ENCODE results near the gene ATF6B.
"Not testable (repeated sequence)": the region's sequence is repeated elsewhere in the genome, so short reads cannot be mapped to it uniquely, and the experiment has no call there.

The ATF6B gene

DNA sequence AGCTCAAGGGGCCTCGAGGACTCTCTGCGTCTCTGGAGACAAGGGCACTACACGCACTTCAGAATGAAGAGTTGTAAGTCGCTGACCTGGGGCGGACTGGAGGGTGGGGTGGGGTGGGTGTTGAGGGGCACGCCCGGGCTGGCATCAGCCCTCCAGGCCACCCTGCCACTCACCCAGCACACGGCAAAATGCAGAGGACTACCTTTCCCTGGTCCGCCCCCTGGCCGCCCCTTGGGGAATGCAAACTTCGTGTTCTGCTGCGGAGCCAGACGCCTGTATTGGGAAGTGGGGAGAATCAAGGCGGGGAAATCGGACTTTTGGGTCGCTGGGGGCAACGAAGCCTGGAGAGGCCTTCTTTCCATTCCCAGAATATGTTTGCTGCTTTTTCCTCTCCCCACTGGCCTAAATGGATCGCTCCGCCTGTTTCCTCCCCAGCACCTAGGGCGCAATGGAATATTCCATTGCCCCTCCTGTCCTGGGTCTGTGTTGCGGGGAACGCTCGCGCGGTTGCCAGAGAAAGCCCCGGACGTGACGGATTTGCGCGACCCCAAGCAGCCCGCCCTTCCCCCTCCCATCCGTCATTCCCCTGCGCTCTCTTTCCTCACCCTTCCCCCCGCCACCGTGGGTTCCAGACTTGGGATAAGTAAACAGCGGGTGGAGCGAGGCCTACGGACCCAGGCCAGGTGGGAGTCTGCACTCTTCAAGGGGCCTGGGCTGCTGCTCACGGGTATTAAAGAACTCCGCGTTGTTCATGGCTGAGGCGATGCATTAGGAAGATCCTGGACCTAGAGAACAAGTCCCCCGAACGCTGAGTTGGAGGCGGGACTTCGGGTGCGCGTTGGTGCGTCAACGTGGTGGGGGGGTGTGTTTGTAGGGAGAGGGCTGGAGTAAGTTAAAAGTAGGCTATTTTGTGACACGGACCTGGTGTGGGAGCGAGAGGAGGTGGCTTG is 25.8 kb upstream of the ATF6B start, which contains the start of gene PPT2:
TSS of gene PPT2 (plus strand) at position 578 of the 950 bp plus-strand sequence. CDS start 454 bp downstream, outside the sequence.
- FAIRE-seq: no peak

DNA sequence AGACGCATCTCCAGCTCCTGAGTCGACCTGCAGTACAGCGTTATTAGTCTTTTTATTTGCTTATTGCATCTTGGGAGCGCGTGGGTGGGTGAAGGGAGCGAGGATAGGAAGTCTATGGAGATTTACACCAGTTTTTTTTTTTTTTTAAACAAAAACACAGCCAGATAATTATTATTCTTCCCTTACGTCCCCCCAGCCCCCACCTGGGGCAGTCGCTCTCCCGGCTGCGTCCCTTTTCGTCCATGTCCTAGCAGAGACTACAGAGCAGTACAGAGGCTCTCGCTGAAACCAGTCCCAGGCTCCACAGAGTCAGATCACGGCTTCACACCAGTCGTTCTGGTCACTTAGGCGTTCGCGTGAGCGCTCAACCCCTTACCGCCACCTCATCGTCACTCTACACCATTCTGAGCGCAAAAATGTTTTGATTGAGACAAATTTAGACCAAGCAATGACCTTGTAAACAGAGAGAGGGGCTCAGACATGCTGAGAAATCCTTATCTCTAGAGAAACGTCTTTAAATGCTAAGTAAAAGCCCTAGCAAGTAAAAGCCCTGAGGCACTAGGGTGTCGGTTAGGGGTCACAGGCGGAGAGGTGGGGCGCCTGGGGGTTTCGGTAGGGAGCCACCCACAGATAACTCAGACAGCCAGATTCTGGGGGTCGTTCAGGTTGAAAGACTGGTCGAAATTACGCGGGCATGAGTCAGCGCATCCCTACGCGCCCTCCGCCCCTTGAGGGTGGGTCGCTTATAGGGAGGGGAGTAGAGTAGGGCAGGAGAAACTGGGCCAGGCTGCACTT is 24.9 kb upstream of the ATF6B start:
- FAIRE-seq: no peak

DNA sequence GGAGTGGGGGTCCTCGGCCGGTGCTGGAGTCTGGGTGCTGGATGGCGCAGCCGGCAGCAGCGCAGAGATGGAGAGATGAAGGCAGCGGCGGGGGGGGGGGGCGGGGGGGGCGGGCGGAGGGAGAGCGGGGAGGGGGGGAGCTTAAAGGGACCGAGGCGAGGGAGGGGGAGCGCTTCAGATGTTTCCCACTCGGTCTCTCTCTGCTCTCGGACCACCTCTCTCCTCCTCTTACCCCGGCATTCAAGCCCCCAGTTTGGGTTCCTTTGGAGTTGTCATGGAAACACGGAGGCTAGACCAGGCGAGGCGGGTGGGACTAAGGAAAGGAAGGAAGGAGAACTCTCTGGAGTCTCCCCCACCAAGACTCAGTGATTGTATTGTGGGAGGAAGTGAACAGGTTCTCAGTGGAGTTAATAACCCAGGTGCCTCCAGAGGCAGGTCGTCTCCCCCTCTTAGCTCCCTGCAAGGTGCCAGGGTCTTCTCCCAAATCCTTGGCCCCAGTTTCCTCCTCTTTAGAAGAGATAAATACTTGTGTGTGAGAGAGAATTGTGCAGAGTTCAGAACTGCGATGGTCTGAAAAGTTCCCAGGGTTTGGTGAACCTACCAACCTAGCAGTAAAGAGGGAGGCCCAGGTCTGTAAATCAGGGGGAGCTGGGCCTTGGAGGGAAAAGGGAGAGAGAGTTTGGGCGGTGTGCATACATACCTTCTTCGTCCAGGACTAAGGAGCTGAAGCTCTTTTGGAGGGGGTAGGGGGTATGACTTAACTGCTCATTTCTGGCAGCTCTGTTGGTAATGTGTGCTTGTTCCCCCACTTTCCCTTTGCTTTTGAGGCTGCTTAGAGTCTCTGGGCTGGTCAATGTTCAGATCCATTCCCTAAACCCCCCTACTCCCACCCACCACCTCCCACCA is 24.1 kb upstream of the ATF6B start, which contains the start of gene PRRT1:
TSS of gene PRRT1 (minus strand) at position 77 of the 906 bp plus-strand sequence. CDS start 112 bp downstream, outside the sequence.
- FAIRE-seq: no peak

DNA sequence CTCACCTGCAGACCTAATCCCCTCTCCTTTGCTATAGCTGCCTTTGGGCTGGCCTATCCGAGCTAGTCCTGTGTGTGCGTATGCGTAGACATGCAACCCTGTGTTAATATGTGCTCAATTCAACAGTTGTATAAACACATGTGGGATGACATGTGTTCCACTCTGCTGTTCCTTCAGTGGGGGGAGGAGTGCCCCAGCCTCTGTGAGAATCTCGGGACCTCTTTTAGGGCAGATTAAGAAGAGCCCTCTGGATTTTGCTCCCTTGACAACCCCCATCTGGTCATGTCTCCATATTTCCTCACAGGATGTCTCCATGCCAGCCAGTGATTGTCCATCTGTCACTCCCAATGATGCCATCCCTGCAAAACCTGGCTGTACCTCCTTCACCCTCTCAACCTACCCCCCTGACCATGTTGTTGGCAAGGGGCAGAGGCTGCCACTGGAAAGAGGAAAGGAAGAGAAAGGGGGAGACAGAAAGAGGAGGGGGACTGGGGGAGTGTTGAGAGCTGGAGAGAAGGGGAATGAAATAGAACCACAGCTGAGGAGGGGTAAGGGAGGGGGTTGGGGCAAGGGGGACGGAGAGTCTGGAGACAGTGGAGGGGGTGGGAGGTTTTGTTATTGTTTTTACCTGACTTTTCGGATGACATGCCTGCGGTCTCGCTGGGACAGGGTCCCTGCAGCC is 23.3 kb upstream of the ATF6B start:
- FAIRE-seq: no peak

DNA sequence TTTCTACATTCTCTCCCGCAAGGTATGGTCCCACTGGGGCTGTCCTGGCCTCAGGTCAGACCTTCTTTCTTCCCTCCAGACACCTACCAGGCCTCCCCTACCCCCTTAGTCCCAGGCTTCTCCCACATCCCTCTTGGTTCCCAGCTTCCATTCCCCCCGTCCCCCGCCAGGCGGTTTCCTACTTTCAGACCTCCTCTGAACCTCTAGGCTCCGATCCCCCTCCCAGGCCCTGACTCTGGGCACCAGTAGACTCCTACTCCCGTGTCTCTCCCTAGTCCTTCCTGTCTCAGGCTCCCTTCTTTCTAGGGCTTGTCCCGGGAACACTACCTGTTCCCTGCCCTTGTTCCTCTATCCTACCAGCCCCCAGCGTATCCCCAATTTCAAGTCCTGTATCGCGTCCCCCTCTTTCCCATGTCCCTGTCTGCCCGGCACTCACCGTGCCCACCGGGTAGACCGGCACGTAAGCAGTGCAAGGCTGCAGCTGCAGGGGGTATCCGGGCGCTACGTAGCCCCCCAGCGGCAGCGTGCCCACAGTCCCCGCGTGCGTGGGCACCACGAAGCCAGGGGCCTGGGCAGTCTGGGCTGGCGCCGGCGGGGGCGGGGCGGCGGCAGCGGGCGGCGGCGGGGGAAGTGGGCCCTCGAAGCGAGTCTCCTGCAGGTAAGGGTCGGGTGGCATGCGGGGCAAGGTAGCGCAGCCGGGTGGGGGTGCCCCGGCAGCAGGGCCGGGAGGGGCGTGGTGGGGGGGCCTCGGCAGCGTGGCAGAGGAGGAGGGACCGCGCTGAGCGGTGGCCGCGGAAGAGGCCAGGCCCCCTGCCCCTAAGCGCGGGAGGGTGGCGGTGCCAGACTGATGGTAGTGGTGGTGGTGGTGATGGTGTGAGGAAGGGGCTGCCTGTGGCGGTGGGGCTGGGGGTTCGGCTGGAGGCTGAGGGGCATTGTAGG is 22.2 kb upstream of the ATF6B start:
- no peak for FAIRE-seq

DNA sequence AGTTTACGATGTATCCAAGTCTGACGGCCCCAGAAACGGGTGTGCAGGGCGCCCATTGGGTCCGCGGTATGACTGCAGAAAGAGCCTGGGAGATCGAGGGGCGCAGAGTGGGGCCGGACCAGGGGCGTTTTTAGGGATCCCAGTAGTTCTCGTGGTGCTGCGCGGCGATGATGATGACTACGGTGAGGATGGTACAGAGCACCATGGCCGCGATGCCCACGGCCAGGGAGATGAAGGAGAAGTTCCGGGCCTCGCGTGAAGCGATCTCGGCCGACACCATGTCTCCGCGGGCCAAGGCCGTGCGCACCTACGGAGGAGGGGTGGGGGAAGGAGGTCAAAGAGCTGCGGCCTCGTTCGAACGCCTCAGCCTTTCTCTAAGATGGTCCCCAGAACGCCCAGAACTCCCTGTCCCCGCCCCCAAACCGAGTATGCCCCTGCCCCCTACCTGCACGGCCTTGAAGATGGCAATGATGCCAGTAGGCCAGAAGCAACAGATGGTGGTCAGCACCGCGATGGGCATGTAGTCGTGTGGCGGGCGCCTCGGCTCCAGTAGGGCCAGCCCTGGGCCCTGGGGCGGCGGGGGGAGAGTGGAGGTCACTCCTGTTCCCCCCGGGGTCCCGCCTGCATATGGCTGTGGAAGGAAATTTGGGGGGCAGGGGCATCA is 21.2 kb upstream of the ATF6B start:
- no peak for FAIRE-seq

DNA sequence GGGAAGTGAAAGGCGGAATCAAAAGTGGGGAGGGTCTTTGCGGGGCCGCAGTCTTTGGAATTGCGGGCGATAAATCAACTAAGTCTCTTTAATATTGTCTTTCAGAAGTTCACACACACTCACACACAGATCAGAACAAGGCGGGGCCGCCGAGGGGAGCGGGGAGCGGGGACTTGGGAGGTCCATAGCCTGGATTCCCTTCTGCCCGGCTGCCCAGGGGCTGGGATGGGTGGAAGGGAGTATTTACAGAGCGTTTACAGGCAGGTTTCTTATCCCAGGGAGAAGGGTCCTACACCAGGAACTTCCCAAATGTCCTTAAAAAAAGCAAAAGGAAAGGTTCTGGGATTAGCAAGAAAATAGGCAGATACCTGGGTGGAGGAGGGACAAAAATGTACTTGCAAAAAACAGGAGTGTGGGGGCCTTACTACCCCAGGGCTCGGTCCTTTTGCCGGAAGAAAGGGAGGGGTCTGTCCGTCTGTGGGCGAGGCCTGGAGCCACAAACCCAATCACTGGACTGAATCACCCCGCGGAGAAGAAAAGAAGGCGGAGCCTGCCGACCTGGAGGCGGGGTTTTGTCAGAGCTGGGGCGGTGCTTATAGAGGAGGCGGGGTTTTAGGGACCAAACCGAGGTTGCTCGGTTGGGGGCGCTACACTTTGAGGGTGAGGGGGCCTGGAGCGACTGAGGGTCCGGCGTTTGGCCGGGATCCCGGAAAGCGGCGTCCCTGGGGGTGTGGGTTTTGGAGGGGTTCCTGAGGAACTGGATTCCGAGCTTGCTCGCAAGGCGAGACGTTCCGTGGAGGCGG is 20.4 kb upstream of the ATF6B start:
- FAIRE-seq: no peak

DNA sequence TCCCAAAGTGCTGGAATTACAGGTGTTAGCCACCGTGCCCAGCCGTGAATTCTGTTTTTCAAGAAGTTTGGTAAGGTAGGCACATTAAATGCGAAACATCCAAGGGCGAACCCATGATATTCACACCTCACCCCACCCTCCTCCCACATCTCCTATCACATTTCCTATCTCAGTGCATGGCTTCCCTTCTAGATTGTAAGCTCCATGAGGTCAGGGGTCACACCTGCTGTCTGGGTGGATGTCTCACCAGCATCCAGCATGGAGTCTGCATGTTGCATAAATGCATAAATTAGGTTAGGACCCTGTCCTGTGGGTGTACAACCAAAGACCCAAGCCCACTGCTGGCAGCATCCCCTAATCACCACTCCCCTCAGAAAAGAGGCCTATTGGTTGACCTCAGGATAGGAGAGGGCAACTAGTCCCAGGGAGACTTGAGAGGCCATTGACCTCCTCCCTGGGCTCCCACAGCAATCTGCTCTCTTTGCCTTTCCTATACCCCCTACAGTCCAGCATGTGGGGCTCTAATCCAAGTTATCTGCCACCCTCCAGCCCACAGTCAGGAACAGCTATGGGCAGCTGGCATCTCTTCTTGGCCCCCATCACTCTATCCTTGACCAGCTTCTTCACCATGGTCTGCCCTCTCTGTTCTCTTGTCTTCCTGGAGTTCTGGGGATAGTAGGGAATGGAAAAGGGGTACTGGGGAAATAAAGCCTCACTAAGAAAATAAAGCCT is 19.5 kb upstream of the ATF6B start:
- FAIRE-seq: no peak

DNA sequence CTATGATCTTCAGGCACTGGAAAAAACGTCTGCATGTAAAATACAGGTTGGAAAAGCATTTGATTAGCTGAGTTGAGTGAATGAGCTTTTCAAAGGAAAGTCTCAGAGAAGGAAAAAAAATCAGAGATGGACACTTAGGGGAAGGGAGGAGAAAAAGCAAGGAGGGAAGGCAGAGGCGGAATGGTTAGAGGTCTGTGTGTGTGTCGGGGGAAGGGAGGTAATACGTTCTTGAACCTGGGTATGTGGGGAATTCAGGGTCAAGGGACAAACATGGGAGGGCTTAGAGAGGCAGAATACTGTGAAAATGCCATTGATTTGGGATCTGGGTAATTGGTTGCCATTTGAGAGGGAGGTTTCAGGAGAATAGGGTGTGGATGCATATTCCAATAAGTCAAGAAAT is 18.6 kb upstream of the ATF6B start:
- no peak for FAIRE-seq

DNA sequence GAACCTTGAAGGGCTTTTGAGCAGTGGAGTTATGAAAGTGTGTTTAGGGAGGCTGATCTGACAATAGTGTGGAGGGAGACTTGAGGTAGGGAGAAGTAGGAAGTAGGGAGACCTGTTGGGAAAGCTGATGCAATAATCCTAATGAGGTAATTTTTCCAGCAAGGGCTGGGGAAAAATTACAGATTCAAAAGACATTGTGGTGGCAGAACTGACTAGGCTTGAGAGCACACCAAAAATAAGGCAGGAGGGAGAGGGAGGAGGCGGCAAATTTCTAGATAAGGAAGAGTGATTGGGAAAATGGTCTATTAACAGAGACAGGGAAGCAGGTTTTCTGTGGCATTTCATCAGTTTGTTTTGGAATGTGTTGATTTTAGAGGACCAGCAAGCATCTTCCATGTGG is 18.2 kb upstream of the ATF6B start:
- no peak for FAIRE-seq

DNA sequence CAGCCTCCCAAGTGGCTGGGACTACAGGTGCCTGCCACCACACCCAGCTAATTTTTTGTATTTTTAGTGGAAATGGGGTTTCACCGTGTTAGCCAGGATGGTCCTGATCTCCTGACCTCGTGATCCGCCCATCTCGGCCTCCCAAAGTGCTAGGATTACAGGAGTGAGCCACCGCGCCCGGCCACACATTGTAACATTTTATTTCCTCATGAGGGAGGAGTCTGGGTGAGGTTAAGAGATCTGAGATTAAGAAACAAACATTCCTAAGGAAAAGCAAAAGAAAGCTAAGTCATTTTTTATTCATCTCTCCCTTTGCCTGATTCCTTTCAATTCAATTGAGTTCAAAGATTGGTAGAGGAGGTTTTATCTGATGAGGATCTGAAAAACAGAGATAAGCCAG is 16.2 kb upstream of the ATF6B start:
- not testable (repeated sequence) for FAIRE-seq

DNA sequence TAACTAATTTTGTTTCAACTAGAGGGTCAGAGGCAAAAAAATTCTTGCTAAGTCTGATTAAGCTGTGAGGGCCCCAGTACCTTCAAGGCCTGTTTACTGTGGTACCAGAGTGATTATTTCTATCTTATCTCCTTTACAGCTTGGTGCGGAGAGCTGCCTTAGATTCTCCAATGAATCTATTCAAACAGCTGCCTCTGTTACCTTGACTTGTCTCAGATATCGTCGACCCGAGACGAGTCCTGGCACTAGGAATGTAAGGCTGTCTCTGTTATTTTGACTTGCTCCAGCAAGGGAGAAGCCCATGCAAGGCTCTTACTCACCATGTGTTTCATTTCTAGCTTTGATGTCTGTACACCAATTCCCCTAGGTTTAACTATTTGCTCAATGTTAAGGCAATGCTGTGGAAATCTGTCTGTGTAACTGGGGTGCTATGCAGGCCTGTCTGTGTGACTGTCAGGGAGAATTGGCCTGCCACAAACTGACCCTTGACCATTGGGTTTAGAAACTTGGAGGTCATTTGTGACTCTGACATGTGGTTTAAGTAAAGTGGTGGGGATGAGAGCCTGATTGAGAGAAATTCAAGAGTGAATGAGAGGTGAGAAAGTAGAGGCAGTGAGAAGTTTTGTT is 12.5 kb upstream of the ATF6B start:
- FAIRE-seq: no peak

DNA sequence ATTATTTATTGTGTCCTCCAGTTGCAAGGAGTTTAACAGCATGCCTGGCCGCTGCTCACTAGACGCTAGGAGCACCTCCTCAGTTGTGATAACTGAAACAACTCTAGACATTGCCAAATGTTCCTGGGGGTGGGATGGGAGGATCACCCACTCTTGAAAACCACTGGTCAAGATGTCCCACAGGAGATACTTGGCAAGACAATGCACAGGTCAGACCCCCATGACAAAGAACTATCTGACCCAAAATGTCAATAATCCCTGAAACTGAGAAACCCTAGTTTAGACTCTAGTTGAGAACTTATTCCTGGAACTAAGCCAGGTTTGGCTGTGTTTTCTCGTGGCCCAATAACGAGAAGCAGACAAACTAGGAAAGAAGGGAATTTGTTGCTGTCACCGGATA is 11.5 kb upstream of the ATF6B start:
- FAIRE-seq: no peak

DNA sequence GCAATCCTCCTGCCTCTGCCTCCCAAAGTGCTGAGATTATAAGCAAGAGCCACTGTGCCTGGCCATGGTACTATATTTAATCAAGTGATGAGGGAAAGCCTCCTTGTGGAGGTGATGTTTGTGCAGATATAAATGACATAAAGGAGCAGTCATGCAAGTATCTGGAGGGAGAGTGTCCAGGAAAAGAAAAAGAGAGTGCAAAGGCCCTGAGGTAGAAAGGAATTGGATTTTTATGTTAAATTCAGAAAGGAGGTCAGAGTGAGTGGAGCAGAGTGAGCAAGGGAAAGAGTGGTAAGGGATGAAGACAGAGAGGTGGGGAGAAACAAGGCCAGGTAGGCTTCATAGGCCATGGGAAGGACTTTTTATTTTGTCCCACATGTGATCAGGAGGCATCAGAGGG is 9.4 kb upstream of the ATF6B start:
- no peak for FAIRE-seq

DNA sequence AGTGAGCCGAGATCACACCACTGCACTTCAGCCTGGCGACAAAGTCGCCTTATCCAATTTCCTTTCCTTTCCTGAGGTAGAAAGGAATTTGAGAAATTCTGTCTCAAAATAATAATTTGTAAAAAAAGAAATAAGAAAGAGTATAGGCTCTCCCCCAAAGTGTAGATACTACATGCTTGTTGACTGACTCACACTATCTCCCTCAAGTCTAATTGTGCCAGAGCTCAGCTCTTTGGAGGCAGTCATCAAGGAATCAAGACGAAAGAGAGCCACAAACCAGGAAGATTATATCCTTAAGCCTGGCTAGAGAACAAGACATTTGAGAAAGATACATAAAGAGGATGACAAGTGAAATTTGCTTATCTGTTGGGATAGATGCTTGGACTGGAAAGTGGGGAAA is 5.7 kb upstream of the ATF6B start:
- no peak for FAIRE-seq

DNA sequence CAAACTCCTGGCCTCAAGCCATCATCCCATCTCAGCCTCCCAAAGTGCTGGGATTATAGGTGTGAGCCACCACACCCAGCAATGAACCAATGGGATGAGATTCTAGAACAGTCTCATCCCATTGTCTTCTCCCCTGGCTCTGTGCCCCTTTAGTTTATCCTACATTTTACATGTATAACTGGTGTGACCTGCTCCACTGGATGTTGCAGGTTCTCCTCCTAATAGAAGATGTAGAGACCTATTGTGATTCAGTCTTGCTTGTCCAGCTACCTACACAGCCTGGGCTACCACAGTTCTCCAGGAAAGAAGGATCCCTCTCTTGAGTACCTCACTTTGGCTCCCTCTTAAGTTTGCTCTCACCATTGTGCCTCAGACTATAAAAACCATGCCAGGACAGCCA is 4.1 kb upstream of the ATF6B start:
- no peak for FAIRE-seq

DNA sequence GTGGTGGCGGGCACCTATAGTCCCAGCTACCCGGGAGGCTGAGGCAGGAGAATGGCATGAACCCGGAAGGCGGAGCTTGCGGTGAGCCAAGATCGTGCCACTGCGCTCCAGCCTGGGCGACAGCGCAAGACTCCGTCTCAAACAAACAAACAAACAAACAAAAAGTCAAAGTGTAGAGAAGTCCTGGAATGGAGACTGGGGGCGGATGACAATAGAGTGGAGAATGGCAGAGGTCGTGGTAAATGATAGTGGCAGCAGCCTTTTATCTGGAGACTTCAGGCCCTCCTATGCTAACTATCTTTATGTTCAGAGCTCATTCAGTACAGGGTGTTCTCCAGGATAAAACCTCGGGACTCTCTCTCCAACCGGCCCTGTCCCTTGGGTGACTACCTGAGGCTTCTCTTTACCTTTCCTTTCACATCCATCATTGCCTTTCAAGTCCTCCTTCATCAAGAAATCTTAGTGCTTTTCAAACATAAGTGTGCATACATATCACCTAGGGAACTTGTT is 3.4 kb upstream of the ATF6B start:
- FAIRE-seq: no peak
